Stomach (tissue), 4 donors: ENCODE data around the gene CREB5.

Experiments used
- POLR2A ChIP-seq, 4 donors: fragments of 450-650 bp; IDR thresholded peaks; one replicate each; pipeline ENCODE4 v1.6.1; 2016; ENCODE audit warnings: antibody characterized with exemption in 4 of 4, control low read depth in 2 of 4, mild to moderate bottlenecking in 1 of 4, moderate library complexity in 1 of 4
- POLR2AphosphoS5 ChIP-seq, 3 donors: sonication (generic); formaldehyde crosslinking; IDR thresholded peaks; one replicate each; pipeline ENCODE4 v1.6.1; 2016; ENCODE audit warnings: antibody characterized with exemption in 3 of 3
- TF ChIP-seq, protein P1 (sequence below), 7 experiments: fragments of 450-650 bp in 4 of 7; fragments of 200-600 bp in 3 of 7; sonication (generic) in 3 of 7; IDR thresholded peaks; one replicate each; pipeline ENCODE4 v1.5.1; 2016 to 2019; ENCODE audit warnings: antibody characterized with exemption in 7 of 7, control low read depth in 2 of 7, mild to moderate bottlenecking in 1 of 7

DNA sequence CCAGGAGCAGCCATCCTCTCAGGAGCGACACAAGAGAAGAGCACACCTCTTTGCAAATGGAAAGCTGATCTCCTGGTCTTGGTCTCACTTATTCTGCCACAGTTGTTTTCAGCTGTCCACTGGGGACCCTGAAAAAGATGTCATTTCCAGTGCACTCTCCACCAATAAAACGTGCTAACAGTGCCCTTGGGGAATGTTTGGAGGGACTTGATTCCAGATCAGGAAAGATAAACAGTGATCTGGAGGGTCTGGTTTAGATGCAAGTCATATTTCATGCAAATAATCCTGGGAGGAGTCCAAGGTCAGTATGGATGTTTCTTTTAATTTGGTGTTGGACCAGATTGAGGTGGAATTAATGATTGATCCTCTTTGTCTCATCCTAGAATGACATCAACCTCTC is 185.0 kb downstream of the CREB5 start:
- TF ChIP-seq, protein P1, sequence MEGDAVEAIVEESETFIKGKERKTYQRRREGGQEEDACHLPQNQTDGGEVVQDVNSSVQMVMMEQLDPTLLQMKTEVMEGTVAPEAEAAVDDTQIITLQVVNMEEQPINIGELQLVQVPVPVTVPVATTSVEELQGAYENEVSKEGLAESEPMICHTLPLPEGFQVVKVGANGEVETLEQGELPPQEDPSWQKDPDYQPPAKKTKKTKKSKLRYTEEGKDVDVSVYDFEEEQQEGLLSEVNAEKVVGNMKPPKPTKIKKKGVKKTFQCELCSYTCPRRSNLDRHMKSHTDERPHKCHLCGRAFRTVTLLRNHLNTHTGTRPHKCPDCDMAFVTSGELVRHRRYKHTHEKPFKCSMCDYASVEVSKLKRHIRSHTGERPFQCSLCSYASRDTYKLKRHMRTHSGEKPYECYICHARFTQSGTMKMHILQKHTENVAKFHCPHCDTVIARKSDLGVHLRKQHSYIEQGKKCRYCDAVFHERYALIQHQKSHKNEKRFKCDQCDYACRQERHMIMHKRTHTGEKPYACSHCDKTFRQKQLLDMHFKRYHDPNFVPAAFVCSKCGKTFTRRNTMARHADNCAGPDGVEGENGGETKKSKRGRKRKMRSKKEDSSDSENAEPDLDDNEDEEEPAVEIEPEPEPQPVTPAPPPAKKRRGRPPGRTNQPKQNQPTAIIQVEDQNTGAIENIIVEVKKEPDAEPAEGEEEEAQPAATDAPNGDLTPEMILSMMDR (IDR thresholded peaks at IDR 0.05) = no peak
- TF ChIP-seq POLR2A (IDR thresholded peaks at IDR 0.05) = no peak
- TF ChIP-seq POLR2AphosphoS5 (IDR thresholded peaks at IDR 0.05) = no peak
